Caco-2 (cell line): ENCODE results near the gene PARD3. TPM values are rescaled to one million over a fixed set of nuclear protein-coding genes. Genes with fewer than 3 reads are reported as not detected.

ENCODE experiments used
- BruUV-seq: library from RNA; stranded (reverse); fragments of 400-500 nt; replicated peaks from 2 replicates; lab custom pipeline; 2021; lab: Mats Ljungman, UMichigan
- CTCF ChIA-PET: fragments of 300-600 bp; sonication (Branson Sonifier 250); formaldehyde crosslinking; loops from one replicate; lab custom pipeline; 2022; ENCODE audit warnings: antibody characterized with exemption; lab: Charles Lee
- POLR2A ChIA-PET: fragments of 300-600 bp; sonication (Branson Sonifier 250); formaldehyde crosslinking; loops from one replicate; lab custom pipeline; 2022; ENCODE audit warnings: antibody characterized with exemption; lab: Charles Lee
- DNase-seq, 2 experiments: peaks; one replicate each; pipeline versions ENCODE4 v3.0.0 to v3.0.0-alpha.2; 2020 to 2022
- H3K27me3 ChIP-seq: replicated peaks from 2 replicates; pipeline ENCODE4 v1.6.0; 2011; ENCODE audit warnings: low read length; ENCODE audit not compliant: control insufficient read depth, insufficient read depth
- H3K36me3 ChIP-seq: 2 replicates; pipeline ENCODE4 v1.5.1; 2011; ENCODE audit warnings: low read length; ENCODE audit not compliant: control insufficient read depth, insufficient read depth
- H3K4me1 ChIP-seq: fragments of 250-450 bp; sonication (Bioruptor Pico); 2 replicates; pipeline ENCODE4 v1.5.1; 2020; ENCODE audit warnings: mild to moderate bottlenecking
- H3K4me3 ChIP-seq: 2 replicates; pipeline ENCODE4 v1.5.1; 2011; ENCODE audit warnings: low read depth, mild to moderate bottlenecking, control low read depth, low read length
- H3K9me3 ChIP-seq: fragments of 250-450 bp; sonication (Bioruptor Pico); 2 replicates; pipeline ENCODE4 v1.5.1; 2020; ENCODE audit warnings: mild to moderate bottlenecking, moderate library complexity
- H3K27ac Mint-ChIP-seq: one replicate; pipeline ENCODE4 v1.8.0; 2022; ENCODE audit warnings: mixed read lengths; ENCODE audit not compliant: unreplicated experiment
- H3K27me3 Mint-ChIP-seq: one replicate; pipeline ENCODE4 v1.8.0; 2022; ENCODE audit warnings: mixed read lengths; ENCODE audit not compliant: insufficient read depth, unreplicated experiment
- H3K36me3 Mint-ChIP-seq: one replicate; pipeline ENCODE4 v1.8.0; 2022; ENCODE audit warnings: mild to moderate bottlenecking, mixed read lengths; ENCODE audit not compliant: insufficient read depth, unreplicated experiment
- H3K4me1 Mint-ChIP-seq: one replicate; pipeline ENCODE4 v1.8.0; 2022; ENCODE audit warnings: low read depth, mixed read lengths; ENCODE audit not compliant: unreplicated experiment
- H3K4me3 Mint-ChIP-seq: one replicate; pipeline ENCODE4 v1.8.0; 2022; ENCODE audit warnings: mild to moderate bottlenecking, moderate library complexity, mixed read lengths; ENCODE audit not compliant: unreplicated experiment
- H3K9me3 Mint-ChIP-seq: one replicate; pipeline ENCODE4 v1.8.0; 2022; ENCODE audit warnings: mixed read lengths; ENCODE audit not compliant: unreplicated experiment
- CTCF ChIP-seq, 2 experiments: fragments of 200-600 bp in 1 of 2; IDR thresholded peaks; 1 replicate in 1 of 2; 2 replicates in 1 of 2; pipeline versions ENCODE4 v1.5.1 to v1.8.0; 2011 to 2022; ENCODE audit warnings: antibody characterized with exemption in 1 of 2, control low read depth in 1 of 2, inconsistent platforms in 1 of 2, low read depth in 1 of 2, low read length in 1 of 2, mild to moderate bottlenecking in 1 of 2, moderate library complexity in 1 of 2; ENCODE audit not compliant: insufficient read depth in 1 of 2, severe bottlenecking in 1 of 2, unreplicated experiment in 1 of 2
- intact Hi-C: fragments of 100-400 bp; cut with micrococcal nuclease; formaldehyde crosslinking; loops from one replicate; pipeline ENCODE4 v1.10.0; 2022; ENCODE audit not compliant: unreplicated experiment
- total RNA-seq: library from RNA; stranded (reverse); gene quantifications from 2 replicates; pipeline ENCODE4 v1.2.3, GENCODE V29; 2022

PARD3 gene
- total RNA-seq, 1 experiment from 2014 or later, result 80.7 TPM

- H3K9me3 Mint-ChIP-seq, result no peaks in the 10 kb centered on the region
- Histone ChIP-seq H3K4me1 (no peaks in the 10 kb centered on the region; the same call in 1 of the 2 replicates), H3K27me3 (no peaks in the 10 kb centered on the region), H3K4me3 (no peak overlapping the region), H3K9me3 (no peaks in the 10 kb centered on the region), H3K36me3 (no peaks in the 10 kb centered on the region)
- H3K36me3 Mint-ChIP-seq, result no peaks in the 10 kb centered on the region
- no peak for DNase-seq
- POLR2A ChIA-PET, result no interaction called here
- no peaks in the 10 kb centered on the region for H3K27me3 Mint-ChIP-seq
- CTCF ChIA-PET, result no interaction called here
- no TSS peak for BruUV-seq
- peaks cover 13% of the 10 kb centered on the region for H3K4me1 Mint-ChIP-seq
- no peak overlapping the region for H3K27ac Mint-ChIP-seq
- H3K4me3 Mint-ChIP-seq, result no peak overlapping the region
- no peak for TF ChIP-seq CTCF (IDR thresholded peaks at IDR 0.05; ENCODE audit: insufficient read depth in 1 of 2, low read depth in 1 of 2, low read length in 1 of 2, severe bottlenecking in 1 of 2, unreplicated experiment in 1 of 2)
- intact Hi-C loops, result no loop called here
These were observed 401.9 kb downstream of the PARD3 start for GRCh38 chr10:34413214-34413613.

DNA sequence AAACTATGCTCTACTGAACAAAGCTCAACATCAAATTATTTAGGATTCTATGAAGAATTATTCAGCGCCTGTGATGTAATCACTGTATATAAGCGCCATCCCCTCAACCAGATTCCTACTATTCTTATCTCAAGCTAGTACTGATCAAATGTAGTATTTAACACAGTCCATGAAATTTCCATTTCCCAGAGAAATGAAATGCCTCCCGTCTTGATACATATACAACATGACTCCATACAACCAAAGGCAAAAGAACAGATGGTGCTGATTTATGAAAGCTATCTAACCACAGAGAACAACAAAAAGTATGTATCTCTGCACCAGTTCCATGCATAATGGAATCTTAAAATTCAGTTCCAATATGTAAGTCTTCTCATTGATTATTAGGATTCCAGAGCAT, 406.1 kb downstream of the PARD3 start:
- ChIA-PET POLR2A (no interaction called here), CTCF (no interaction called here)
- H3K27me3 Mint-ChIP-seq, result no peaks in the 10 kb centered on the region
- no peak for DNase-seq
- no peaks in the 10 kb centered on the region for H3K36me3 ChIP-seq
- H3K4me3 ChIP-seq, result no peak overlapping the region
- H3K27ac Mint-ChIP-seq, result no peak overlapping the region
- no TSS peak for BruUV-seq
- intact Hi-C loops, result no loop called here
- no peaks in the 10 kb centered on the region for H3K9me3 Mint-ChIP-seq
- H3K4me3 Mint-ChIP-seq, result no peak overlapping the region
- no peaks in the 10 kb centered on the region for H3K36me3 Mint-ChIP-seq
- H3K4me1 Mint-ChIP-seq, result peaks cover 34% of the 10 kb centered on the region
- peaks cover 19% of the 10 kb centered on the region for H3K4me1 ChIP-seq
- H3K27me3 ChIP-seq, result no peaks in the 10 kb centered on the region
- H3K9me3 ChIP-seq, result no peaks in the 10 kb centered on the region
- TF ChIP-seq CTCF (IDR thresholded peaks at IDR 0.05; ENCODE audit: insufficient read depth in 1 of 2, low read depth in 1 of 2, low read length in 1 of 2, severe bottlenecking in 1 of 2, unreplicated experiment in 1 of 2), result no peak

- Histone ChIP-seq H3K9me3 (no peaks in the 10 kb centered on the region), H3K4me1 (peaks cover 24% of the 10 kb centered on the region), H3K36me3 (no peaks in the 10 kb centered on the region), H3K27me3 (no peaks in the 10 kb centered on the region), H3K4me3 (no peak overlapping the region)
- Mint-ChIP-seq H3K4me3 (no peak overlapping the region), H3K36me3 (no peaks in the 10 kb centered on the region), H3K9me3 (no peaks in the 10 kb centered on the region), H3K27ac (no peak overlapping the region), H3K27me3 (no peaks in the 10 kb centered on the region), H3K4me1 (peaks cover 37% of the 10 kb centered on the region)
- CTCF ChIA-PET, result no interaction called here
- intact Hi-C loops, result no loop called here
- DNase-seq, result no peak
- TF ChIP-seq CTCF (IDR thresholded peaks at IDR 0.05; ENCODE audit: insufficient read depth in 1 of 2, low read depth in 1 of 2, low read length in 1 of 2, severe bottlenecking in 1 of 2, unreplicated experiment in 1 of 2), result no peak
- POLR2A ChIA-PET, result no interaction called here
- BruUV-seq, result no TSS peak
These were observed 406.7 kb downstream of the PARD3 start for GRCh38 chr10:34408381-34408780.
